ENCODE data around the gene TMEM86B. TPM values are rescaled to one million over a fixed set of nuclear protein-coding genes. Genes with fewer than 3 reads are reported as not detected.

The TMEM86B gene
- total RNA-seq, 1 experiment from 2014 or later: 14.2 TPM

GRCh38 chr19:55245236-55245904, 16.8 kb upstream of the TMEM86B start:
- H3K9me3 ChIP-seq (ENCODE audit: control insufficient read depth, insufficient read depth, low read depth, low read length): no peaks in the 10 kb centered on the region
- in situ Hi-C loops (cut with HindIII; ENCODE audit: low pct_unique_long_range_greater_than_20kb, low sequenced_read_pairs): no loop called here
- CTCF ChIA-PET: no interaction called here
- H3K4me1 ChIP-seq (ENCODE audit: control insufficient read depth, insufficient read depth, low read length): peaks cover 9% of the 10 kb centered on the region; the same call in 1 of the 2 replicates
- no peak overlapping the region for H3K4me3 ChIP-seq (ENCODE audit: low read depth in 2 of 2, low read length in 2 of 2)
- H3K27ac ChIP-seq (ENCODE audit: low read length): no peak overlapping the region
- no peak for TF ChIP-seq TCF7L2 (IDR thresholded peaks at IDR 0.05; ENCODE audit: low read depth, low read length)
- no peak for TF ChIP-seq SIN3A (IDR thresholded peaks at IDR 0.05; ENCODE audit: borderline replicate concordance, insufficient read depth, low read depth, low read length)
- no peak for TF ChIP-seq POLR2AphosphoS5 (IDR thresholded peaks at IDR 0.05; ENCODE audit: low read depth, low read length)
- no peak for TF ChIP-seq REST (IDR thresholded peaks at IDR 0.05; ENCODE audit: insufficient read depth in 1 of 2, low read depth in 2 of 2, low read length in 1 of 2)
- TF ChIP-seq CTCF (IDR thresholded peaks at IDR 0.05): no peak
- POLR2A ChIA-PET: no interaction called here
- H3K36me3 ChIP-seq (ENCODE audit: control insufficient read depth, insufficient read depth, low read length): peaks cover 13% of the 10 kb centered on the region; the same call in 1 of the 2 replicates
- DNase-seq (ENCODE audit: low read depth, low spot score) (no peak), ATAC-seq (no peak)
- intact Hi-C loops (cut with micrococcal nuclease; ENCODE audit: unreplicated experiment): no loop called here
- H3K27me3 ChIP-seq (ENCODE audit: control insufficient read depth, insufficient read depth, low read length): no peaks in the 10 kb centered on the region
- BruUV-seq (replicated peaks): no TSS peak

- H3K27me3 ChIP-seq (ENCODE audit: control insufficient read depth, insufficient read depth, low read length): no peaks in the 10 kb centered on the region
- H3K36me3 ChIP-seq (ENCODE audit: control insufficient read depth, insufficient read depth, low read length): peaks cover 15% of the 10 kb centered on the region; the same call in 1 of the 2 replicates
- ChIA-PET CTCF (no interaction called here), POLR2A (no interaction called here)
- no peak for ATAC-seq
- in situ Hi-C loops (cut with HindIII; ENCODE audit: low pct_unique_long_range_greater_than_20kb, low sequenced_read_pairs): no loop called here
- H3K9me3 ChIP-seq (ENCODE audit: control insufficient read depth, insufficient read depth, low read depth, low read length): no peaks in the 10 kb centered on the region
- intact Hi-C loops (cut with micrococcal nuclease; ENCODE audit: unreplicated experiment): no loop called here
- TF ChIP-seq CTCF (IDR thresholded peaks at IDR 0.05) (no peak), REST (IDR thresholded peaks at IDR 0.05; ENCODE audit: insufficient read depth in 1 of 2, low read depth in 2 of 2, low read length in 1 of 2) (no peak), SIN3A (IDR thresholded peaks at IDR 0.05; ENCODE audit: borderline replicate concordance, insufficient read depth, low read depth, low read length) (no peak), POLR2AphosphoS5 (IDR thresholded peaks at IDR 0.05; ENCODE audit: low read depth, low read length) (no peak), TCF7L2 (IDR thresholded peaks at IDR 0.05; ENCODE audit: low read depth, low read length) (no peak)
- DNase-seq (ENCODE audit: low read depth, low spot score): no peak
- H3K4me3 ChIP-seq (ENCODE audit: low read depth in 2 of 2, low read length in 2 of 2): no peak overlapping the region
- H3K27ac ChIP-seq (ENCODE audit: low read length): no peak overlapping the region
- H3K4me1 ChIP-seq (ENCODE audit: control insufficient read depth, insufficient read depth, low read length): peaks cover 9% of the 10 kb centered on the region; the same call in 1 of the 2 replicates
- TSS peak; percentile 49 for BruUV-seq (replicated peaks)
Observed at GRCh38 chr19:55244004-55244680, 15.6 kb upstream of the TMEM86B start.
